CD8-positive, alpha-beta memory T cell (primary cell): ENCODE data around the gene CCR7. TPM values are rescaled to one million over a fixed set of nuclear protein-coding genes. Genes with fewer than 3 reads are reported as not detected.

Source experiments
- CTCF ChIA-PET: fragments of 350-600 bp; sonication (Branson Sonifier 250); formaldehyde crosslinking; loops from one replicate; lab custom pipeline; 2021; ENCODE audit warnings: antibody characterized with exemption; lab: Charles Lee
- POLR2A ChIA-PET: fragments of 350-600 bp; sonication (Branson Sonifier 250); formaldehyde crosslinking; loops from one replicate; lab custom pipeline; 2021; ENCODE audit warnings: antibody characterized with exemption; lab: Charles Lee
- DNase-seq, 5 donors: peaks; one replicate each; pipeline versions ENCODE4 v3.0.0 to v3.0.0-alpha.2; 2020 to 2022; ENCODE audit warnings: mixed read lengths in 1 of 5
- H3K27ac ChIP-seq: one replicate; pipeline ENCODE4 v1.7.0; 2013; ENCODE audit warnings: low read depth, mild to moderate bottlenecking, low read length, moderate library complexity
- H3K27me3 ChIP-seq: 2 replicates; pipeline ENCODE4 v1.7.0; 2013; ENCODE audit warnings: low read length, mild to moderate bottlenecking; ENCODE audit not compliant: insufficient read depth, poor library complexity, severe bottlenecking
- H3K36me3 ChIP-seq: 2 replicates; pipeline ENCODE4 v1.7.0; 2013; ENCODE audit warnings: mild to moderate bottlenecking, low read length, moderate library complexity; ENCODE audit not compliant: insufficient read depth
- H3K4me1 ChIP-seq: 2 replicates; pipeline ENCODE4 v1.7.0; 2013; ENCODE audit warnings: mild to moderate bottlenecking, low read length, moderate library complexity; ENCODE audit not compliant: insufficient read depth
- H3K4me3 ChIP-seq: 2 replicates; pipeline ENCODE4 v1.7.0; 2013; ENCODE audit warnings: mild to moderate bottlenecking, low read length
- H3K9me3 ChIP-seq: 2 replicates; pipeline ENCODE4 v1.7.0; 2013; ENCODE audit warnings: mild to moderate bottlenecking, low read length
- H3K27ac Mint-ChIP-seq, 8 donors: one replicate each; pipeline ENCODE4 v1.8.0; 2020 to 2021; ENCODE audit warnings: mixed read lengths in 8 of 8, mild to moderate bottlenecking in 6 of 8, inconsistent platforms in 3 of 8, moderate library complexity in 3 of 8
- H3K27me3 Mint-ChIP-seq, 2 donors: one replicate each; pipeline ENCODE4 v1.8.0; 2020 to 2021; ENCODE audit warnings: mixed read lengths in 2 of 2, mild to moderate bottlenecking in 1 of 2, moderate library complexity in 1 of 2
- H3K36me3 Mint-ChIP-seq, 3 donors: one replicate each; pipeline ENCODE4 v1.8.0; 2020 to 2021; ENCODE audit warnings: mixed read lengths in 3 of 3, inconsistent platforms in 1 of 3, mild to moderate bottlenecking in 1 of 3
- H3K4me1 Mint-ChIP-seq, 3 donors: one replicate each; pipeline ENCODE4 v1.8.0; 2020 to 2021; ENCODE audit warnings: mixed read lengths in 3 of 3, inconsistent platforms in 1 of 3, mild to moderate bottlenecking in 1 of 3
- H3K4me3 Mint-ChIP-seq, 7 donors: one replicate each; pipeline ENCODE4 v1.8.0; 2020 to 2021; ENCODE audit warnings: mixed read lengths in 7 of 7, mild to moderate bottlenecking in 6 of 7, moderate library complexity in 4 of 7, inconsistent platforms in 2 of 7
- H3K9me3 Mint-ChIP-seq, 5 donors: one replicate each; pipeline ENCODE4 v1.8.0; 2020 to 2022; ENCODE audit warnings: mixed read lengths in 5 of 5, mild to moderate bottlenecking in 3 of 5, moderate library complexity in 2 of 5, inconsistent platforms in 1 of 5
- polyA plus RNA-seq: library from polyadenylated mRNA; unstranded; fragments of 300-500 nt; fragmentation: Illumina TruSeq; gene quantifications from one replicate; pipeline ENCODE4 v1.2.3, GENCODE V29; 2021
- total RNA-seq, 2 experiments: library from RNA; stranded (reverse); gene quantifications; one replicate each; pipeline ENCODE4 v1.2.3, GENCODE V29; 2021

The CCR7 gene
- total and polyA plus RNA-seq, 3 experiments from 2014 or later, result 152 to 286 (median 154) TPM

DNA sequence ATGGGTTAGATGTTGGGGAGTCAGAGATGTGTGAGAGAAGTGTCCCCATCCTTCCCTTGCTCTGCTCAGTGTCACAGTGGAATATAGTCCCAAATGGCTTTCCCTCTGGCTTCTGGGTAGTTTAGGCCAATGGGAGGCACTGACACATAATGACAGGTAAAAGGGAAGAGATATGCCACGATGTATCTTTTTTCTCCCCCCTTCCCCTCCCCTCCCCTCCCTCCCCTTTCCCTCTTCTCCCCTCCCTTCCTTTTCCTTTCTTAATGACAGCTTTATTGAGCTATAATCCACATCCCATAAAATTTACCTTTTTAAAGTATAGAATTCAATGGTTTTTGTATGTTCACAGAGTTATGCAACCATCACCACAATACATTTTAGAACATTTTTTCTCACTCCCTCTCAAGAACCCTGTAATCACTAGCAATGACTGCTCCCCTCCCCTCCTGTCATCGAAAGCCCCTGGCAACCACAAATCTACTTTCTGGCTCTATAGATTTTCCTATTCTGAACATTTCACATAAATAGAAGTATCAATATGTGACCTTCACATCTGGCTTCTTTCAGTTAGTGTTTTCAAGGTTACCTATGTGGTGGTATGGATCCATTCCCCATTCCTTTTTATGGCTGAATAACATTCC is 617 bp upstream of the CCR7 start:
- H3K4me1 ChIP-seq, result peaks cover 83% of the 10 kb centered on the region
- no peaks in the 10 kb centered on the region for H3K9me3 Mint-ChIP-seq
- peaks cover 0 to 8% of the 10 kb centered on the region in 2 donors for H3K27me3 Mint-ChIP-seq
- CTCF ChIA-PET, result interaction anchor here (0.9 to 17.6 kb wide), 4 partner anchors 11 to 55 kb away, joined by 3 to 475 read pairs (median 24); no protein-coding TSS in a partner anchor
- POLR2A ChIA-PET, result interaction anchor here (0.5 kb wide), 1 partner anchor 22 kb away, joined by 3 read pairs; no protein-coding TSS in a partner anchor
- H3K36me3 Mint-ChIP-seq, result peaks cover 2 to 43% (median 3%) of the 10 kb centered on the region in 3 donors
- peaks cover 25% of the 10 kb centered on the region for H3K36me3 ChIP-seq
- H3K27ac Mint-ChIP-seq, result peak overlapping the region; percentile 92 to 100 (median 98)
- H3K27ac ChIP-seq, result peak overlapping the region; percentile 96
- no peak for DNase-seq
- peak overlapping the region; percentile 99 for H3K4me3 ChIP-seq
- no peaks in the 10 kb centered on the region for H3K9me3 ChIP-seq
- peak overlapping the region; percentile 88 to 91 (median 90) for H3K4me3 Mint-ChIP-seq
- H3K4me1 Mint-ChIP-seq, result peaks cover 69 to 80% (median 73%) of the 10 kb centered on the region in 3 donors
- H3K27me3 ChIP-seq, result no peaks in the 10 kb centered on the region

DNA sequence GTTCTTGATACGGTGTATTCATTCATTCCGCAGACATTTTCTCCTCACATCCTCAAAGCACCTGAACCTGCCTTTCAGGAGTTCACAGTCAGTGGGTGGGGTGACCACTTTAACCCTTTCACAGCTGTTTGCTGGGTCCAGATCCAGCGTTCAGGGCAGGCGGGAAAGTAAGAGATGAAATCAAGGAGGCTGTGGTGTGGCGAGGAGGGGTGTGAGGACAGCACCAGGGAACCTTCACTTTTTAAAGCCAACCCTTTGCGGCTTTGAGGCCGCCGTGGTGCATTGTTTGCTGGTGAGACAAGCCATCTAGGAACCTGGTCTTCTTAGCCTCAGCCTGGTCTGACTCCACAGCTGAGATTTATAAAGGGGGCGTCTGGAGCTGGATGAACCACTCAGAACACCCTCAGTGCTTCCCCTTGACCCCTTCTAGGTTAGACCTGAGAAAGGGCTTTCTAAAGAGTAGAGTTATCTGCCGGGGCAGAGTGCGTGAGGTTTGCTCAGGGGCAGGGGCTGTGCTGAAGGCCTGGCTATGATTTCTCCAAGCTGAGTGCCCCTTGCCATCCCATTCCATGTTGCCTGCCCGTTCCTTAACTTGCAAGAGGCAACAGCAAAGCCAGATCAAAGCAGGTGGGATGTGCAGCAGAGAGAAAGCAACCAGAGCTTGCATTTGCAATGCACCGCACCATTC is 933 bp downstream of the CCR7 start:
- Histone ChIP-seq H3K36me3 (peaks cover 38% of the 10 kb centered on the region), H3K27ac (peak overlapping the region; percentile 96), H3K4me3 (peak overlapping the region; percentile 99), H3K9me3 (no peaks in the 10 kb centered on the region), H3K4me1 (peaks cover 93% of the 10 kb centered on the region), H3K27me3 (no peaks in the 10 kb centered on the region)
- ChIA-PET CTCF (interaction anchor here (0.9 to 17.6 kb wide), 12 partner anchors 9 to 207 kb away, joined by 3 to 475 read pairs (median 4); no protein-coding TSS in a partner anchor), POLR2A (interaction anchor here (0.6 to 3.4 kb wide), 10 partner anchors 13 to 247 kb away, joined by 3 to 14 read pairs (median 4); no protein-coding TSS in a partner anchor)
- peaks cover 0 to 59% (median 9%) of the 10 kb centered on the region in 3 donors for H3K36me3 Mint-ChIP-seq
- DNase-seq, result peak; percentile 41 to 79 (median 58)
- H3K9me3 Mint-ChIP-seq, result no peaks in the 10 kb centered on the region
- H3K4me3 Mint-ChIP-seq, result peak overlapping the region; percentile 88 to 91 (median 90)
- H3K4me1 Mint-ChIP-seq, result peaks cover 79 to 91% (median 80%) of the 10 kb centered on the region in 3 donors
- H3K27me3 Mint-ChIP-seq, result peaks cover 0 to 8% of the 10 kb centered on the region in 2 donors
- peak overlapping the region; percentile 92 to 100 (median 98) for H3K27ac Mint-ChIP-seq

DNA sequence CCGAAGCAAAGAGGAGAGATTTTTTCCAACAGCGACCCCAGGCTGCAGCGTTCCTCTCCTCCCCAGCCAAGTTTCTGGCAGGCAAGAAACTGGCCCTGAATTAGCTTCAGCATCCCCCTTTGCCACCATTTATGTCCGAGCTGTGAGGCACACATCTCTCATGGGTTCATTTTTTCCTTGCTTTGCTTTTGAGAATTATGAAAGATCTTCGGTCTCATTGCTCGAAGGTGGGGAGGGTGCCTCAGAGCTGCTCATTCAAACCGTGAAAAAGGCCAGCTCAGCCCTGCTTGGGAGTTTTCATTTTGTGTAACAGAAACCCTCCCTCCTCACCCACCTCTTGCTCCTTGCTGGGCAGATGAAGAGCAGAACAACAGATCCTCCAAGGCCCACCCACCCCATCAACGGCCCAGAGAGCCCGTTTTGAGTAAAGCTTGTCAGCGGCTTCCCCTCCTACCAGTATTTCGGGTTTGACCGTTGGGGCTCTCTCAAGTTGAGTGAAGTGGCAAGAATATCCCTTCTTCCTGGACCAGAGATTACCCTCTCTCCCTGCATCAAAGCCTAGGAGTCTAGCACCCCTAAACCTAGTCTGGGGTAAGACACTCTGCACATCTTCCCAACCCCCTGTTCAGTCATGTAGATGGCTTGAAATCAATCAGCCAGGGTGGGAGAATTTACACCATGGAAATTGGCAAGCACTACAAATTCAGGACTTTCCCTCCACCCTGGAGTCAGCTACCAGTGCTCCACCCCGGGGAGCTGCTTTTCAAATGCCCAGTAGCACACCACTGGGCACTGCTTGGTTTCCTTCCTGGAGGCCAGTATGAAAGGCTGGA is 1.8 kb downstream of the CCR7 start:
- Mint-ChIP-seq H3K4me1 (peaks cover 80 to 94% (median 88%) of the 10 kb centered on the region in 3 donors), H3K27me3 (peaks cover 0 to 8% of the 10 kb centered on the region in 2 donors), H3K36me3 (peaks cover 0 to 67% (median 9%) of the 10 kb centered on the region in 3 donors), H3K27ac (peak overlapping the region; percentile 92 to 100 (median 98)), H3K4me3 (peak overlapping the region; percentile 88 to 91 (median 90)), H3K9me3 (no peaks in the 10 kb centered on the region)
- CTCF ChIA-PET, result interaction anchor here (0.8 to 17.6 kb wide), 15 partner anchors 8 to 137 kb away, joined by 3 to 475 read pairs (median 4); no protein-coding TSS in a partner anchor
- Histone ChIP-seq H3K9me3 (no peaks in the 10 kb centered on the region), H3K27me3 (no peaks in the 10 kb centered on the region), H3K4me1 (peaks cover 93% of the 10 kb centered on the region), H3K27ac (peak overlapping the region; percentile 96), H3K36me3 (peaks cover 48% of the 10 kb centered on the region), H3K4me3 (peak overlapping the region; percentile 99)
- POLR2A ChIA-PET, result interaction anchor here (0.9 to 3.4 kb wide), 9 partner anchors 13 to 56 kb away, joined by 3 to 14 read pairs (median 4); no protein-coding TSS in a partner anchor
- DNase-seq, result peak in 1 of 5 donors; percentile 41

DNA sequence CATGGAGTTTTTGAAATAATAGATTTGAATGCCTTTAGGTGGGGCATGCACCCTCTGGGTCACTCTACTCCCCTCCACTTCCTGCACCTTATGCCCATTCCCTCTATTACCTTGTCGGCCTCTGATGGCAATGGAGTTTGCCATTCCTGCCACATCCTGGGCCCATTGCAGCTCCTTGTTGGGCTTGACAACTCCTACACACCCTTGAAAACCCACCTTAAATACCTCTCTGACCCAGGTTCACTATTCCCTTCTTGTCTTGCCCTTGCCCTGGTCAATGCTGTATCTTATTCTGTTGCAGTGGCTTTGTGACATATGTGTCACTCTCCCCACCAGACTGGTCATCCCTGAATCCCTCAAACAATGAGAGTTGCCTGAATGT is 2.4 kb downstream of the CCR7 start:
- Mint-ChIP-seq H3K27ac (peak overlapping the region; percentile 92 to 100 (median 98)), H3K27me3 (peaks cover 0 to 8% of the 10 kb centered on the region in 2 donors), H3K9me3 (no peaks in the 10 kb centered on the region), H3K4me1 (peaks cover 78 to 92% (median 91%) of the 10 kb centered on the region in 3 donors), H3K4me3 (peak overlapping the region; percentile 88 to 91 (median 90)), H3K36me3 (peaks cover 0 to 73% (median 9%) of the 10 kb centered on the region in 3 donors)
- no peaks in the 10 kb centered on the region for H3K9me3 ChIP-seq
- peak overlapping the region; percentile 99 for H3K4me3 ChIP-seq
- no peak for DNase-seq
- peaks cover 54% of the 10 kb centered on the region for H3K36me3 ChIP-seq
- ChIA-PET POLR2A (interaction anchor here (0.9 to 3.4 kb wide), 6 partner anchors 19 to 57 kb away, joined by 3 to 14 read pairs (median 3); no protein-coding TSS in a partner anchor), CTCF (interaction anchor here (0.8 to 17.6 kb wide), 12 partner anchors 9 to 137 kb away, joined by 3 to 475 read pairs (median 5); no protein-coding TSS in a partner anchor)
- no peaks in the 10 kb centered on the region for H3K27me3 ChIP-seq
- H3K4me1 ChIP-seq, result peaks cover 94% of the 10 kb centered on the region
- peak overlapping the region; percentile 96 for H3K27ac ChIP-seq

DNA sequence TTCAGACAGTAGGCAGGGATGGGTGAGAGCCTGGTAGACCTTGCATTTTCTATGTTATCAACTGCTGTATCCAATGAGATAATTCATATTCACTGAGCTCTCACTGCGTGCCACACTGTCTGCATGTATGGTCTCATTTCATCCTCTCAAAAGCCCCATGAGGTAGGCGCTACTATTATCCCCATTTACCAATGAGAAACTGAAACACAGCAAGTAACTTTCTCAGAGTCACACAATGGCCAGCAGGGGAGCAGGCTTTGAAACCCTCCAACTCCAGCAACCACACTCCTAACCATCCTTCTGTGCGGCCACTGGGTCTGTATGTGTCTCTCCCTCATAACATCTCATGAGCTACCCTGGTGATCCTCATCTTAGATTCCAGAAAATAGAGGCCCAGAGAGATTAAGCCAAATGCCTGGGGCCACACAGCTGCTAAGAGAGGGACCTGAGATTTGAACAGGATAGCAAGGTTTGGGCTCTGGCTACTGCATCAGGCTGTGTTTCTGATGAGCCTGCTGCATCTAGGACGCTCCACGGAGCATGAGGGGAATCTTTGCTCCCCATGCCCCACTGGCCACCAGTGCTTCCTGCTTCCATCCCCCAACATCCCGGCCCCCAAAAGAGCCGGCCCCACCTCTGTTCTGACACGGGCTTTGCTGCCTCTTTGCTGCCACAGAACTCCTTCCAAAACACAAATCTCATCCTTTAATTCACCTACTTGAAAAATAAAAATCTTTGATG is 3.2 kb downstream of the CCR7 start:
- peak overlapping the region; percentile 99 for H3K4me3 ChIP-seq
- H3K36me3 Mint-ChIP-seq, result peaks cover 0 to 80% (median 9%) of the 10 kb centered on the region in 3 donors
- peak overlapping the region; percentile 92 to 100 (median 98) for H3K27ac Mint-ChIP-seq
- ChIA-PET POLR2A (interaction anchor here (1.0 to 3.4 kb wide), 9 partner anchors 14 to 85 kb away, joined by 3 to 27 read pairs (median 8); partner anchors contain the start of gene SMARCE1), CTCF (interaction anchor here (0.6 to 17.6 kb wide), 17 partner anchors 9 to 197 kb away, joined by 3 to 475 read pairs (median 4); partner anchors contain the start of genes GJD3 and TOP2A)
- H3K9me3 Mint-ChIP-seq, result no peaks in the 10 kb centered on the region
- H3K9me3 ChIP-seq, result no peaks in the 10 kb centered on the region
- peaks cover 76 to 92% (median 90%) of the 10 kb centered on the region in 3 donors for H3K4me1 Mint-ChIP-seq
- H3K27me3 Mint-ChIP-seq, result peaks cover 0 to 8% of the 10 kb centered on the region in 2 donors
- H3K27ac ChIP-seq, result peak overlapping the region; percentile 96
- H3K27me3 ChIP-seq, result no peaks in the 10 kb centered on the region
- peaks cover 60% of the 10 kb centered on the region for H3K36me3 ChIP-seq
- DNase-seq, result peak; percentile 28 to 84 (median 73)
- H3K4me1 ChIP-seq, result peaks cover 94% of the 10 kb centered on the region
- peak overlapping the region; percentile 88 to 91 (median 90) for H3K4me3 Mint-ChIP-seq

DNA sequence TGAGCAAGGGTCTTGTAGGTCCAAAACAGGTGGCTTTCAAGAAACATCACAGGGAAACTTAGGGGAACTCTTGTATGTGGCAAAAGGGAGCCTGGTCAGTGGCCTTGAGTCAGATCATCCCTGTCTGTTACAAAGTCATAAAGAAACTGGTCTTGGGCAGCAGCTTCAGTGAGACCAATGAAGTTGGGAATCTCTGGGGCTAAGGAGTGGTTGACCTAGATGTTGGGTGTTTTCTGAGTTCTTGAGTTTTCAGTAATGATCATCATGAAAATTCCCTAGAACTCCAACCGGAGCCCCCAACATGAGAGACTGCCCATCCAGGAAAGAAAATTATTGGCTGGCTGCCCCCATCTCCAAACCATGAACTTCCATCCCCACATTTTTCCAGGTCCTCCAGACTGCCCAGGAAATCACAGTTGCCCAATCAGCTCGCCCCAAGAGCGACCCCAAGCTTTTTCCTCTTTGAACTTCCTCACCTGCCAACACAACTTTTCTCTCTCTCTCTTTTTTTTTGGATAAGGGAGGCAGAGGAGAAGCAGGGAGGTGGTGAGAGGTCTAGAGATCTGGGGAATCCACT is 3.9 kb downstream of the CCR7 start:
- Mint-ChIP-seq H3K4me1 (peaks cover 81 to 96% (median 94%) of the 10 kb centered on the region in 3 donors), H3K27me3 (peaks cover 0 to 8% of the 10 kb centered on the region in 2 donors), H3K9me3 (no peaks in the 10 kb centered on the region), H3K27ac (peak overlapping the region; percentile 92 to 100 (median 98)), H3K36me3 (peaks cover 0 to 87% (median 9%) of the 10 kb centered on the region in 3 donors), H3K4me3 (peak overlapping the region; percentile 88 to 91 (median 90))
- peaks cover 94% of the 10 kb centered on the region for H3K4me1 ChIP-seq
- DNase-seq, result no peak
- H3K4me3 ChIP-seq, result peak overlapping the region; percentile 99
- H3K27me3 ChIP-seq, result no peaks in the 10 kb centered on the region
- H3K9me3 ChIP-seq, result no peaks in the 10 kb centered on the region
- POLR2A ChIA-PET, result interaction anchor here (0.6 to 3.4 kb wide), 11 partner anchors 13 to 202 kb away, joined by 3 to 31 read pairs (median 8); partner anchors contain the start of gene SMARCE1
- H3K27ac ChIP-seq, result peak overlapping the region; percentile 96
- CTCF ChIA-PET, result interaction anchor here (0.8 to 17.6 kb wide), 32 partner anchors 8 to 250 kb away, joined by 3 to 475 read pairs (median 6); partner anchors contain the start of genes GJD3 and TOP2A
- H3K36me3 ChIP-seq, result peaks cover 62% of the 10 kb centered on the region
